MM.1S (cell line): Measurements from ENCODE around the gene RHOBTB3.

Source experiments
- DNase-seq: peaks from one replicate; pipeline ENCODE4 v3.0.0-alpha.2; 2015
- H2AFZ ChIP-seq: fragments of 300-600 bp; sonication (generic); 2 replicates; pipeline ENCODE4 v1.6.0; 2016; ENCODE audit warnings: antibody characterized with exemption, low read length
- H3F3A ChIP-seq: fragments of 300-600 bp; sonication (generic); 2 replicates; pipeline ENCODE4 v1.6.1; 2016; ENCODE audit warnings: mild to moderate bottlenecking, antibody characterized with exemption, low read length, moderate library complexity, mixed read lengths; ENCODE audit not compliant: insufficient read depth
- H3K27ac ChIP-seq: fragments of 300-600 bp; sonication (generic); 2 replicates; pipeline ENCODE4 v1.5.1; 2016; ENCODE audit warnings: mild to moderate bottlenecking, low read length
- H3K27me3 ChIP-seq: fragments of 300-600 bp; sonication (generic); replicated peaks from 2 replicates; pipeline ENCODE4 v1.6.0; 2016; ENCODE audit warnings: low read length; ENCODE audit not compliant: insufficient read depth
- H3K36me3 ChIP-seq: fragments of 300-600 bp; sonication (generic); replicated peaks from 2 replicates; pipeline ENCODE4 v1.6.1; 2016; ENCODE audit warnings: mild to moderate bottlenecking, low read length, mixed read lengths; ENCODE audit not compliant: insufficient read depth
- H3K4me1 ChIP-seq: fragments of 300-600 bp; sonication (generic); 2 replicates; pipeline ENCODE4 v1.6.1; 2016; ENCODE audit warnings: low read length, mixed read lengths
- H3K4me2 ChIP-seq: fragments of 300-600 bp; sonication (generic); 2 replicates; pipeline ENCODE4 v1.6.0; 2016; ENCODE audit warnings: low read depth, low read length
- H3K4me3 ChIP-seq: fragments of 300-600 bp; sonication (generic); 2 replicates; pipeline ENCODE4 v1.5.1; 2016; ENCODE audit warnings: low read length, mixed read lengths
- H3K79me2 ChIP-seq: fragments of 300-600 bp; sonication (generic); 2 replicates; pipeline ENCODE4 v1.6.1; 2016; ENCODE audit warnings: mixed run types, low read length, mixed read lengths
- H3K9ac ChIP-seq: fragments of 300-600 bp; sonication (generic); 2 replicates; pipeline ENCODE4 v1.6.1; 2016; ENCODE audit warnings: low read length, mixed read lengths
- H3K9me2 ChIP-seq: fragments of 300-600 bp; sonication (generic); replicated peaks from 2 replicates; pipeline ENCODE4 v1.6.1; 2016; ENCODE audit warnings: mild to moderate bottlenecking, low read length, mixed read lengths; ENCODE audit not compliant: insufficient read depth
- H3K9me3 ChIP-seq: fragments of 300-600 bp; sonication (generic); replicated peaks from 2 replicates; pipeline ENCODE4 v1.6.1; 2016; ENCODE audit warnings: mild to moderate bottlenecking, low read length, mixed read lengths; ENCODE audit not compliant: insufficient read depth
- H4K20me1 ChIP-seq: fragments of 300-600 bp; sonication (generic); 2 replicates; pipeline ENCODE4 v1.6.1; 2016; ENCODE audit warnings: mild to moderate bottlenecking, low read length, moderate library complexity, mixed read lengths; ENCODE audit not compliant: insufficient read depth
- EZH2 ChIP-seq: fragments of 300-600 bp; sonication (generic); optimal IDR thresholded peaks from 2 replicates; pipeline ENCODE3; 2017; ENCODE audit warnings: low read depth, mild to moderate bottlenecking, antibody characterized with exemption, low read length, mixed read lengths
- EZH2phosphoT487 ChIP-seq: fragments of 300-600 bp; sonication (generic); IDR thresholded peaks from 2 replicates; pipeline ENCODE4 v1.6.1; 2018; ENCODE audit warnings: antibody characterized with exemption, low read length
- TF ChIP-seq, protein P1 (sequence below): fragments of 300-600 bp; sonication (generic); IDR thresholded peaks from 2 replicates; pipeline ENCODE4 v1.5.1; 2016; ENCODE audit warnings: antibody characterized with exemption, low read length, mixed read lengths

RHOBTB3 gene

DNA sequence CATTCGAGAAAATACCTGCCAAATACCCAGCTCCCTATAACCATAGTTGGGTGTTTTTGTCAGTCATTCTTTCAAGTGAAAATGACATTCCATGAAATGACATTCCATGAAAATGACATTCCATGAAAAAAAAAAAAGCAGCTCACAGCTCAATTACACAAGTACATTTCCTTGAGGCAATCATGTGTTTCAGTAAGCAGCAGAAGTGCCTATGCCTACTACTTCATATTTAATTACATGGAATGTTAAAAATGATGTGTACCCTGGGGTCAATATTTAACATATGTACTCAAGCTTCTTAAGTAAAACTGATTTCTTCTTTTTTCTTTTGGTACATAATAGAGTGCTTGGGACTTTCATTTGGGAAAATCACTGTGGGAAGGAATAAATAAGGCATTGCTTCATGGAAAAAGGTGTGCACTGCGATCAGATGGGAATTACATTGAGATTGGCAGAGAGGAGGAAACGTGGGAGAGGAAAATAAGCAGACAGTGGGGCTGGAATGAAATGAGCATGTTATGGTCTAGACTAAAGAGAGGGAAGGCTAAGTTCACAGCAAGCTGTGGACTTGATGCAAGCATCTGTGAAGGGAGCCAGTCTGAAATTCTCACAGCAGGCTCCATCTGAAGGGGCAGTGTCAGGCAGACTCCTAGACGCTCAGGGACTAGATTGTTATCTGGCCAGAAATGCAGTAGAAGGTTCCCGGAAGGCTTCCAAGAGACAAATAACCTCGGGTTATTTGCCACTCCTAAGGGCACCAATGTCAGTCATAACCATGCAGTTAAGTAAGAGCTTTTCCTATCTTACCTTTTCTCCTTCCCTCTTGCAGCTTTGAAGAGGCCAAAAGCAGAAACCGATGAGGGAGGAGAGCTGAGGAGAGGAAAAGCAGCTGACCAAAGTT lies 33.1 kb upstream of the RHOBTB3 start:
- no peaks in the 10 kb centered on the region for H3K79me2 ChIP-seq
- no peak for DNase-seq
- no peaks in the 10 kb centered on the region for H3K4me1 ChIP-seq
- H3K27me3 ChIP-seq, result no peaks in the 10 kb centered on the region
- no peaks in the 10 kb centered on the region for H3K9me2 ChIP-seq
- TF ChIP-seq EZH2phosphoT487, result no peak
- TF ChIP-seq EZH2, result no peak
- TF ChIP-seq, protein P1, sequence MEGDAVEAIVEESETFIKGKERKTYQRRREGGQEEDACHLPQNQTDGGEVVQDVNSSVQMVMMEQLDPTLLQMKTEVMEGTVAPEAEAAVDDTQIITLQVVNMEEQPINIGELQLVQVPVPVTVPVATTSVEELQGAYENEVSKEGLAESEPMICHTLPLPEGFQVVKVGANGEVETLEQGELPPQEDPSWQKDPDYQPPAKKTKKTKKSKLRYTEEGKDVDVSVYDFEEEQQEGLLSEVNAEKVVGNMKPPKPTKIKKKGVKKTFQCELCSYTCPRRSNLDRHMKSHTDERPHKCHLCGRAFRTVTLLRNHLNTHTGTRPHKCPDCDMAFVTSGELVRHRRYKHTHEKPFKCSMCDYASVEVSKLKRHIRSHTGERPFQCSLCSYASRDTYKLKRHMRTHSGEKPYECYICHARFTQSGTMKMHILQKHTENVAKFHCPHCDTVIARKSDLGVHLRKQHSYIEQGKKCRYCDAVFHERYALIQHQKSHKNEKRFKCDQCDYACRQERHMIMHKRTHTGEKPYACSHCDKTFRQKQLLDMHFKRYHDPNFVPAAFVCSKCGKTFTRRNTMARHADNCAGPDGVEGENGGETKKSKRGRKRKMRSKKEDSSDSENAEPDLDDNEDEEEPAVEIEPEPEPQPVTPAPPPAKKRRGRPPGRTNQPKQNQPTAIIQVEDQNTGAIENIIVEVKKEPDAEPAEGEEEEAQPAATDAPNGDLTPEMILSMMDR, result no peak
- H3K27ac ChIP-seq, result no peak overlapping the region
- no peak overlapping the region for H2AFZ ChIP-seq
- no peak overlapping the region for H3K9ac ChIP-seq
- no peaks in the 10 kb centered on the region for H4K20me1 ChIP-seq
- H3F3A ChIP-seq, result no peaks in the 10 kb centered on the region
- H3K36me3 ChIP-seq, result no peaks in the 10 kb centered on the region
- H3K9me3 ChIP-seq, result no peaks in the 10 kb centered on the region
- no peak overlapping the region for H3K4me2 ChIP-seq
- H3K4me3 ChIP-seq, result no peak overlapping the region

DNA sequence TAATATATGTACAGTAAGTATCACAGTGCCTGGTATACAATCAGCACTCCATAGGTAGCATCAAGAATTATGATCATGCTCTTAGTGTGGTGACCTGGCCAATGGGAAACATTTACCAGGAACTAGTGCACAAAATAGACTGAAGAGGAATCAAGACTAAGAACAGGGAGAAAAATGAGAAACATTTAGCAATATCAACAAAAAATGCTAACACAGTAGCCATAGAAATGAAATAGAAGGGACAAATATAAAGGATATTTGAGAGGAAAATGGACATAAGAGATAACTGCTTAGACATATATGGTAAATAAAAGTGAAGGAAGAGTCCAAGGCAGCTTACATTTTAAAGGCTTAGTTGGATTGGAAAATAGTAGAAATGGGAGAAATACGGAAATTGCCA lies 31.8 kb upstream of the RHOBTB3 start:
- Histone ChIP-seq H3K27me3 (no peaks in the 10 kb centered on the region), H3K4me2 (no peak overlapping the region), H3K4me1 (no peaks in the 10 kb centered on the region), H3K9me3 (no peaks in the 10 kb centered on the region), H3K36me3 (no peaks in the 10 kb centered on the region), H3K4me3 (no peak overlapping the region), H4K20me1 (no peaks in the 10 kb centered on the region), H3F3A (no peaks in the 10 kb centered on the region), H3K79me2 (no peaks in the 10 kb centered on the region), H3K9me2 (no peaks in the 10 kb centered on the region), H3K9ac (no peak overlapping the region), H2AFZ (no peak overlapping the region), H3K27ac (no peak overlapping the region)
- TF ChIP-seq, protein P1, result no peak
- TF ChIP-seq EZH2 (no peak), EZH2phosphoT487 (no peak)
- no peak for DNase-seq

DNA sequence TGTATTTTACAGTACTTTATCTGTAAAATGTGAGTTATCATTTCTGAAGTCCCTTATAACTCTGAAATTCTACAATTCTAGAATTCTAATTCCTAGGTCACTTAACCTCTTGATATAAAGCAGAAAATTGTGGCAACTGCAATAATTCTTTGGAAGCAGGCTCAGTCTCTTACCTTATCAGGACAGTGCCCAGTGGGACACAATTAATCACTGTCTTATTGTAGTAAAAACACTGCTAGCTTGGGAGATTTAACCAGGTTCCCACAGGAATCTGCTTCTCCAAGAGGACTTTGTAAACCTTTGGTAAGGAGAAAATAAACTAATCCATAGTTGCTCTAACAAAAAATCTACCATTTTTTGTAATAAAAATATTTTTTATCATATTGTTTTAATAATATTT lies 30.1 kb upstream of the RHOBTB3 start:
- no peaks in the 10 kb centered on the region for H4K20me1 ChIP-seq
- H3K9me3 ChIP-seq, result no peaks in the 10 kb centered on the region
- no peaks in the 10 kb centered on the region for H3K27me3 ChIP-seq
- no peak for DNase-seq
- no peak overlapping the region for H3K27ac ChIP-seq
- no peaks in the 10 kb centered on the region for H3K4me1 ChIP-seq
- H3K4me2 ChIP-seq, result no peak overlapping the region
- H3K79me2 ChIP-seq, result no peaks in the 10 kb centered on the region
- H3K36me3 ChIP-seq, result no peaks in the 10 kb centered on the region
- no peaks in the 10 kb centered on the region for H3K9me2 ChIP-seq
- H3K4me3 ChIP-seq, result no peak overlapping the region
- no peak overlapping the region for H3K9ac ChIP-seq
- no peak overlapping the region for H2AFZ ChIP-seq
- TF ChIP-seq EZH2phosphoT487 (no peak), EZH2 (no peak)
- TF ChIP-seq, protein P1, result no peak
- no peaks in the 10 kb centered on the region for H3F3A ChIP-seq
